Chondrocyte (in vitro differentiated cells): ENCODE results near the gene PRPF6. TPM values are rescaled to one million over a fixed set of nuclear protein-coding genes. Genes with fewer than 3 reads are reported as not detected.

Source experiments
- DNase-seq: peaks from one replicate; pipeline ENCODE4 v3.0.0; 2021; ENCODE audit warnings: mixed read lengths, low spot score
- H3K27ac Mint-ChIP-seq: one replicate; pipeline ENCODE4 v1.8.0; 2021; ENCODE audit warnings: mild to moderate bottlenecking, moderate library complexity, mixed read lengths; ENCODE audit not compliant: unreplicated experiment
- H3K27me3 Mint-ChIP-seq: 2 replicates; pipeline ENCODE4 v1.8.0; 2021; ENCODE audit warnings: low read depth, mixed read lengths
- H3K36me3 Mint-ChIP-seq: 2 replicates; pipeline ENCODE4 v1.8.0; 2021; ENCODE audit warnings: low read depth, mixed read lengths
- H3K4me1 Mint-ChIP-seq: 2 replicates; pipeline ENCODE4 v1.8.0; 2021; ENCODE audit warnings: low read depth, mild to moderate bottlenecking, mixed read lengths
- H3K4me3 Mint-ChIP-seq: one replicate; pipeline ENCODE4 v1.8.0; 2021; ENCODE audit warnings: mild to moderate bottlenecking, moderate library complexity, mixed read lengths; ENCODE audit not compliant: unreplicated experiment
- H3K9me3 Mint-ChIP-seq: 2 replicates; pipeline ENCODE4 v1.8.0; 2021; ENCODE audit warnings: low read depth, mixed read lengths
- CTCF ChIP-seq: fragments of 200-600 bp; sonication (generic); IDR thresholded peaks from 2 replicates; pipeline ENCODE4 v1.5.0; 2021; ENCODE audit warnings: antibody characterized with exemption, mild to moderate bottlenecking, moderate library complexity
- total RNA-seq: library from RNA; stranded (reverse); gene quantifications from 3 replicates; pipeline ENCODE4 v1.2.1, GENCODE V29; 2021

PRPF6 gene
- total RNA-seq, 1 donor from 2014 or later, result 49.0 TPM

- Mint-ChIP-seq H3K4me3 (no peak overlapping the region), H3K9me3 (no peaks in the 10 kb centered on the region), H3K4me1 (peaks cover 15% of the 10 kb centered on the region), H3K36me3 (peaks cover 6% of the 10 kb centered on the region), H3K27ac (no peak overlapping the region), H3K27me3 (no peaks in the 10 kb centered on the region)
- no peak for TF ChIP-seq CTCF
- no peak for DNase-seq
These were observed 19.1 kb upstream of the PRPF6 start for GRCh38 chr20:63961664-63962425.

DNA sequence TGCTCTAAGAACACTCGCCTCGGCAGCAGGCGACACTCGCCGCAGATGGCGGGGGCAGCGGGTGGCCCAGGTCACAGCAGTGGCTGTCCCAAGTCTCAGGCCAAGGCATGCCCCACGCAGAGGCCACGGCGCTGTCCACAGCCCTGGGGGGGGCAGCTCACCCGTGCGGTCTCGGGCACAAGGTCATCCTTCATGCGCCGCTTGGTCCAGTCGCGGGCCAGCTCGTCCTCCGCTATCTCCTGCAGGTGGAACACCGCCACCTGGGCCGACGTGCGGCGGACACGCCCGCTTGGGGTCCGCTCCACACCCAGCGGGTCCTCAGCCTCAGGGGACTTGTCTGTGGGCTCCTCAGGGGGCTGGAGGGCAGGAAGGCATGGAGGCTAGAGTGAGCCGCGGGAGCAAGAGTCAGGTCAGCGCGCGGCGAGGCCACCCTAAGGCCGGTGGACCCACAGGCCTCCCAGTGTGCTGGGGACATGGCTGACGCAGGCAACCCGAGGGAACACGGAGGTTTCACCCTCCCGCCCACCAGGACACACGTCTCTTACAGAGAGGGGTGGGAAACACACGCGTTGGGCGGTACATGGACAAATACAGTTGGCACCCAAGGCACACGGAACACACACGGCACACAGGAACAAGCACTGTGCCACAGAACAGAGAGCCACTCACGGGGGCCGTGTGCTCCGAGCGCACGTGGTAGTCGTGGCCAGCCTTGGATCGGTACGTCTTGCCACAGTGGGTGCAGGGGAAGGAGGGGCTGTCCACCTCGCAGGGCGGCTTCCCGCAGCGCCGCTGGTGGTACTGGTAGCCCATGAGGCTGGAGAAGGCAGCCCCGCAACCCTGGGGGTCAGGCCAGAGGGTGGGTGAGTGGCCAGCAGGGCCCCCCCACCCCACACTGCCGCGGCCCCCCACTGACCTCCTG lies 18.2 kb upstream of the PRPF6 start:
- Mint-ChIP-seq H3K27me3 (no peaks in the 10 kb centered on the region), H3K9me3 (no peaks in the 10 kb centered on the region), H3K36me3 (peaks cover 6% of the 10 kb centered on the region), H3K4me1 (peaks cover 9% of the 10 kb centered on the region), H3K27ac (no peak overlapping the region), H3K4me3 (no peak overlapping the region)
- no peak for TF ChIP-seq CTCF
- no peak for DNase-seq

GRCh38 chr20:63963348-63963741 lies 17.6 kb upstream of the PRPF6 start:
- DNase-seq, result no peak
- Mint-ChIP-seq H3K4me1 (peaks cover 6% of the 10 kb centered on the region), H3K27ac (no peak overlapping the region), H3K27me3 (no peaks in the 10 kb centered on the region), H3K36me3 (peaks cover 6% of the 10 kb centered on the region), H3K4me3 (no peak overlapping the region), H3K9me3 (no peaks in the 10 kb centered on the region)
- no peak for TF ChIP-seq CTCF

DNA sequence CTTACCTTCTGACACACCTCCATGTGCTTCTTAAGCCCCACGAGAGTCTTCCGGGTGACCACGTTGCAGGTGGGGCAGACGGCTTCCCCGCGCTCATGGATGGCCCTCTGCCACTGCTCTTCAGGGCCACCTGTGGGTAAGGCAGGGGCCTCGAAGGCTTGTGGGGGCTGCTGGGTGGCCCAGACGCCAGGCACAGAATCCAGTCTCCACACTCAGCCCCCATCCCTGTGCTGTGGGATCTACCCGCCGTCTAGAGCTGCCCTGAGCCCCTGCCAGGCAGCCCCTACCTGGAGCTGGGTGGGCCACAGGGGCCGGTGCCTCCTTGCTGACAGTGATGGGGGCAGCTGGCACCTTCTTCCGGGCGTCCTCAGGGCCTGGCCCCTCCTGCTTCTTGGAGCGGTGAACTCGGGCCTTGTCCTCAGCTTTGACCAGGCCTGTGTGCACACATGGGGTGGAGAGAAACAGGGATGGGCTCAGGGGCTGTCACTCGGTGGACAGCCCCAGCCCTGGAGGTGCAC lies 17.1 kb upstream of the PRPF6 start:
- DNase-seq, result no peak
- Mint-ChIP-seq H3K36me3 (peaks cover 6% of the 10 kb centered on the region), H3K27me3 (no peaks in the 10 kb centered on the region), H3K27ac (no peak overlapping the region), H3K4me1 (peaks cover 9% of the 10 kb centered on the region), H3K9me3 (no peaks in the 10 kb centered on the region), H3K4me3 (no peak overlapping the region)
- TF ChIP-seq CTCF, result no peak

GRCh38 chr20:63964412-63964811 lies 16.5 kb upstream of the PRPF6 start:
- no peak overlapping the region for H3K27ac Mint-ChIP-seq
- TF ChIP-seq CTCF, result no peak

More at GRCh38 chr20:63964412-63964811, 16.5 kb upstream of the PRPF6 start:
- DNase-seq, result no peak
- Mint-ChIP-seq H3K4me3 (no peak overlapping the region), H3K27me3 (no peaks in the 10 kb centered on the region), H3K4me1 (peaks cover 11% of the 10 kb centered on the region), H3K36me3 (peaks cover 6% of the 10 kb centered on the region), H3K9me3 (no peaks in the 10 kb centered on the region)
